DOHH2 (cell line): ENCODE measurements around the gene OR56B1.

ENCODE experiments used
- H3F3A ChIP-seq: fragments of 200-600 bp; sonication (generic), shearing (Covaris generic); 2 replicates; pipeline ENCODE4 v1.6.0; 2016; ENCODE audit warnings: antibody characterized with exemption, mild to moderate bottlenecking; ENCODE audit not compliant: control insufficient read depth, insufficient read depth
- H3K27ac ChIP-seq: fragments of 200-600 bp; sonication (generic); 2 replicates; pipeline ENCODE4 v1.5.1; 2014; ENCODE audit warnings: low read depth, mild to moderate bottlenecking, low read length, moderate library complexity
- H3K27me3 ChIP-seq: fragments of 200-600 bp; sonication (generic); 2 replicates; pipeline ENCODE4 v1.6.1; 2014; ENCODE audit warnings: mild to moderate bottlenecking, low read length, mixed read lengths; ENCODE audit not compliant: control insufficient read depth
- H3K36me3 ChIP-seq: fragments of 200-600 bp; sonication (generic); 2 replicates; pipeline ENCODE4 v1.6.1; 2014; ENCODE audit warnings: mild to moderate bottlenecking, low read length, moderate library complexity, mixed read lengths; ENCODE audit not compliant: control insufficient read depth
- H3K4me1 ChIP-seq: fragments of 200-600 bp; sonication (generic); 2 replicates; pipeline ENCODE4 v1.6.1; 2014; ENCODE audit warnings: mild to moderate bottlenecking, low read length, mixed read lengths; ENCODE audit not compliant: control insufficient read depth
- H3K4me2 ChIP-seq: fragments of 200-600 bp; sonication (generic); 2 replicates; pipeline ENCODE4 v1.6.0; 2014; ENCODE audit warnings: mild to moderate bottlenecking, low read length, moderate library complexity
- H3K4me3 ChIP-seq: fragments of 200-600 bp; sonication (generic); 2 replicates; pipeline ENCODE4 v1.5.1; 2014; ENCODE audit warnings: mild to moderate bottlenecking, low read length, mixed read lengths
- H3K79me2 ChIP-seq: fragments of 200-600 bp; sonication (generic); 2 replicates; pipeline ENCODE4 v1.6.1; 2014; ENCODE audit warnings: mild to moderate bottlenecking, low read length, mixed read lengths; ENCODE audit not compliant: control insufficient read depth
- H3K9me2 ChIP-seq: fragments of 200-600 bp; sonication (generic); replicated peaks from 2 replicates; pipeline ENCODE4 v1.6.1; 2014; ENCODE audit warnings: mild to moderate bottlenecking, low read length, mixed read lengths; ENCODE audit not compliant: control insufficient read depth
- H3K9me3 ChIP-seq: fragments of 200-600 bp; sonication (generic); 2 replicates; pipeline ENCODE4 v1.6.1; 2014; ENCODE audit warnings: antibody characterized with exemption, low read length, mixed read lengths; ENCODE audit not compliant: control insufficient read depth, insufficient read depth
- H4K20me1 ChIP-seq: fragments of 200-600 bp; sonication (generic); 2 replicates; pipeline ENCODE4 v1.6.0; 2014; ENCODE audit warnings: low read depth, mild to moderate bottlenecking, antibody characterized with exemption, low read length, moderate library complexity; ENCODE audit not compliant: control insufficient read depth, insufficient read depth
- CTCF ChIP-seq: fragments of 200-600 bp; sonication (generic); IDR thresholded peaks from one replicate; pipeline ENCODE4 v1.5.1; 2014; ENCODE audit warnings: antibody characterized with exemption, mild to moderate bottlenecking, low read depth, low read length; ENCODE audit not compliant: poor library complexity, severe bottlenecking
- EZH2phosphoT487 ChIP-seq: fragments of 200-600 bp; sonication (generic); IDR thresholded peaks from 2 replicates; pipeline ENCODE4 v1.6.1; 2017; ENCODE audit warnings: borderline replicate concordance, mild to moderate bottlenecking, antibody characterized with exemption, low read length, moderate library complexity, mixed read lengths

Gene OR56B1

DNA sequence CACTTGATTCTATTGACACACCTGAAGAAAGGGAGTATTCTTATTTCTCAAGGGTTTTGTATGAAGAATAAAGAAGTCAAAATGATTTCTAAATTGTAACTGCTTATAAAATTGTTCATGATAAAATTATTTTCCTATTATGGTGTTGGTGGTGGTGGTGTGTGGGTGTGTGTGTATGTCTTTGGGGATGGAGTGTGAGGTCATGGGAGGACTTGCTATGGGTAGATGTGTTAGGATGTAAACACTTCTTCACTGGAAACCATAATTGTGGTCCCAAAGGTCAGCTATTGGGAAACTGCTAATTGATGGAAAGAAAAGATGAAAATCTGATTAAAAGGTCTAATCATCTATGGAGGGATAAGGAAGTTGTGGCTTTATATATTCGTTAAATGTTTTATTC, 41.6 kb upstream of the OR56B1 start:
- Histone ChIP-seq H3F3A (peaks cover 8% of the 10 kb centered on the region; the same call in 1 of the 2 replicates), H3K4me3 (no peak overlapping the region), H3K79me2 (peaks cover 23% of the 10 kb centered on the region), H4K20me1 (no peaks in the 10 kb centered on the region), H3K36me3 (peaks cover 10% of the 10 kb centered on the region), H3K27me3 (no peaks in the 10 kb centered on the region), H3K9me3 (no peaks in the 10 kb centered on the region), H3K4me1 (peaks cover 25% of the 10 kb centered on the region), H3K4me2 (no peak overlapping the region), H3K27ac (no peak overlapping the region), H3K9me2 (no peaks in the 10 kb centered on the region)
- TF ChIP-seq EZH2phosphoT487 (no peak), CTCF (no peak)

- no peaks in the 10 kb centered on the region for H4K20me1 ChIP-seq
Measured at GRCh38 chr11:5695580-5695979, 40.7 kb upstream of the OR56B1 start.

GRCh38 chr11:5696210-5696609, 40.0 kb upstream of the OR56B1 start:
- H3K27ac ChIP-seq, result no peak overlapping the region
- H3K79me2 ChIP-seq, result peaks cover 13% of the 10 kb centered on the region
- no peak for TF ChIP-seq EZH2phosphoT487
- no peak for TF ChIP-seq CTCF
- no peaks in the 10 kb centered on the region for H3K9me3 ChIP-seq
- H3K4me1 ChIP-seq, result peaks cover 20% of the 10 kb centered on the region
- H3K4me3 ChIP-seq, result no peak overlapping the region
- H4K20me1 ChIP-seq, result no peaks in the 10 kb centered on the region
- H3F3A ChIP-seq, result peaks cover 4% of the 10 kb centered on the region; the same call in 1 of the 2 replicates
- no peak overlapping the region for H3K4me2 ChIP-seq
- peaks cover 12% of the 10 kb centered on the region for H3K36me3 ChIP-seq
- H3K27me3 ChIP-seq, result no peaks in the 10 kb centered on the region
- no peaks in the 10 kb centered on the region for H3K9me2 ChIP-seq

More at GRCh38 chr11:5695580-5695979, 40.7 kb upstream of the OR56B1 start:
- Histone ChIP-seq H3K4me2 (no peak overlapping the region), H3K79me2 (peaks cover 19% of the 10 kb centered on the region), H3K4me1 (peaks cover 24% of the 10 kb centered on the region), H3K4me3 (no peak overlapping the region), H3K9me3 (no peaks in the 10 kb centered on the region), H3K27me3 (no peaks in the 10 kb centered on the region), H3F3A (peaks cover 4% of the 10 kb centered on the region; the same call in 1 of the 2 replicates), H3K36me3 (peaks cover 10% of the 10 kb centered on the region), H3K9me2 (no peaks in the 10 kb centered on the region), H3K27ac (no peak overlapping the region)
- no peak for TF ChIP-seq CTCF
- no peak for TF ChIP-seq EZH2phosphoT487

- Histone ChIP-seq H3K79me2 (0 out of 2 replicates have a peak, but pooled peaks cover 2% of the 10 kb centered on the region), H3K9me3 (no peaks in the 10 kb centered on the region), H4K20me1 (no peaks in the 10 kb centered on the region), H3K27me3 (no peaks in the 10 kb centered on the region), H3K4me3 (no peak overlapping the region), H3K9me2 (no peaks in the 10 kb centered on the region), H3K4me1 (peaks cover 7% of the 10 kb centered on the region; the same call in 1 of the 2 replicates), H3K36me3 (peaks cover 24% of the 10 kb centered on the region), H3F3A (no peaks in the 10 kb centered on the region), H3K4me2 (no peak overlapping the region), H3K27ac (no peak overlapping the region)
- TF ChIP-seq EZH2phosphoT487, result no peak
- TF ChIP-seq CTCF, result no peak
Measured at GRCh38 chr11:5698281-5698680, 38.0 kb upstream of the OR56B1 start.
